Epidermal melanocyte (primary cell): ENCODE measurements around the gene MRPS7.
"Not testable (repeated sequence)": the region's sequence is repeated elsewhere in the genome, so short reads cannot be mapped to it uniquely, and the experiment has no call there.

Source experiments
- DNase-seq: peaks from one replicate; pipeline ENCODE4 v3.0.0; 2011; ENCODE audit warnings: low spot score; ENCODE audit not compliant: insufficient read length

The MRPS7 gene

DNA sequence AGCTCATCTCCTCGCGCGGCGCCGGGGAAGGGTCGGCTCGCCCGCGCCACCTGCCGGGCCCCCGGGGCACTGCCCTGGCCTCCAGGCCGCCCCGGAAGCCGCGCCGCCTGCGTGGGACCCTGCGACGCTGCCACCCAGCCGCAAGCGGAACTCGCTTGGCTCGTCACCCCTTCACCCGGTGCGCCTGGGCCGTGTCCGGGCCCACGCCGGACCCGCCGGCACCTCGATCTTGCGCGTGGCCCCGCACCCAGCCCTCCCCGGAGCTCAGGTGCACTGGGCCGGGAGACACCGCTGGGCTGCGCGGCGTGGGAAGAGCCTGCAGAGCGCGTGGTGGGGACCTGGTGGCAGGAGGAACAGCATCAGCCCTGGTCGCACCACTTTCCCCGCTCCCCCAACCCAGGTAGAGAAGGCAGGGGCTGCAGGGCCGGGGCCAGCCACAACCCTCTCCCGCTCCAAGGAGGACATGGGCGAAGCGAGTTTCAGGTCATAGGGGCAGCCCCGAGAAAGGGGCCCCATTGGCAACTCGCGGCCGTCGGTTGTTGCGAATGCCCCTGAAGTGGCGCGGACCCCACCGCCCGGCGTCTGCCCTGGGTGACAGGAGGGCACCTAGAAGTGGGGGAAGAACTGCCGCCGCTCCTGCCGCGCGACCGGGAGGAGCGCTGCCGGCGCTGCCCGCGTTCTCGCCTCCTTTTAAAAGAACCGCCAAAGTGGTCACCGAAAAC is 9.7 kb downstream of the MRPS7 start:
- peak; percentile 81 for DNase-seq

DNA sequence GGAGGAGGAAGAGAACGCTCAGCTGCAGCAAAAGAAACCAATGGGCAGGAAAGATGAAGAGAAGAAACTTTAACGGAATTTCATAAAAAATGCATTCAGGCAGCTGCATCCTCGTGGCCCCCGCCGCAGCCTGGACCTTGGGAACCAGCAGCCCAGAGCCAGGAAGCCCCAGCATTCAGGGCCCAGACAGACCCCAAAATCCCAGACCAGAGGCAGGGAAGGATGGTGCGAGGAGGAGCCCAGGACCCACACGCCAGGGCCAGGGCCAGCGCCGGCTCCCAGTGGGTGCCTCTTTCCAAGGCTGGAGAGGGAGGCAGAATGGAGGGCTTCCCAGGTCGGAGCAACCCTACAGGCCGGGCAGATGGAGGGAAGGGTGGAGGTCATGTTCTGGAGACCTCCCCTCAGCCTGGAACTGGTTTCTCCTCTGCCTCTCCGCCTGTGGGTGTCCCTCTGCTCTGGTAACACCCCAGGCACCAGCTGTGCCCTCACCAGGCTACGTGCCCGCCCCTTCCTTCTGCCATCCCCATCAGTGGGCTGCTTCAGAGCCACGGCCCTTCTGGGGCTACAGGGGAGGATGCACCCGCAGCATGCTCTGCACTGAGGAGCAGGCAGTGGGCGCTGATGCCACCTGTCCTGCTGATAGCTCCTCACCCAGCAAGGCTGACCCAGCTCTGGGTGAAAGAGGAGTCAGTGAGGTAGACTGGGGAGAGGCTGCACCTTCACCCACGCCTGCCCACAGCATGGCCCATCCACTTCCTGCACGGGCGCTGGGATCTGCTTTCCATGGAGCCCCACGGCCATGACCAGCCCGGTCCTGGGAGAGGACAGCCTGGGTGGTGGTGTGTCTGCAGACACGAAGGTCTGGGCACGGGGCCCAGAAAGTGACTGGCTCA is 10.5 kb downstream of the MRPS7 start:
- DNase-seq, result no peak

DNA sequence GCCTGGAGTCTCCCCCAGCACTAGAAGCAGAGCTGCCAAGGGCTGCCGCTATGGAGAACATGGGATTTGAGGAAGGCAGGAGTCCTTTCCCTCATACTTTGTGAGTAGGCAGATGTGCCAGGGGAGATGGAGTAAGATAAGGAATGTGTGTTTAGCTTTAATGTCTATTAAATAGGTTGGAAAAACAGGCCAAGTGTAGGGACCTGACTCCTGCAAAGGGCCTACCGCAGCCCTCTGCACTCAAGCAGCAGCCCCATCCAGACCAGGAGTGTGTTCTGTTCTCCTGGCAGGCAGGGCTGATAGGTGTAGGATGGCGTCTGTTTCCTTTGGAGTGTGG is 11.1 kb downstream of the MRPS7 start:
- DNase-seq, result no peak

DNA sequence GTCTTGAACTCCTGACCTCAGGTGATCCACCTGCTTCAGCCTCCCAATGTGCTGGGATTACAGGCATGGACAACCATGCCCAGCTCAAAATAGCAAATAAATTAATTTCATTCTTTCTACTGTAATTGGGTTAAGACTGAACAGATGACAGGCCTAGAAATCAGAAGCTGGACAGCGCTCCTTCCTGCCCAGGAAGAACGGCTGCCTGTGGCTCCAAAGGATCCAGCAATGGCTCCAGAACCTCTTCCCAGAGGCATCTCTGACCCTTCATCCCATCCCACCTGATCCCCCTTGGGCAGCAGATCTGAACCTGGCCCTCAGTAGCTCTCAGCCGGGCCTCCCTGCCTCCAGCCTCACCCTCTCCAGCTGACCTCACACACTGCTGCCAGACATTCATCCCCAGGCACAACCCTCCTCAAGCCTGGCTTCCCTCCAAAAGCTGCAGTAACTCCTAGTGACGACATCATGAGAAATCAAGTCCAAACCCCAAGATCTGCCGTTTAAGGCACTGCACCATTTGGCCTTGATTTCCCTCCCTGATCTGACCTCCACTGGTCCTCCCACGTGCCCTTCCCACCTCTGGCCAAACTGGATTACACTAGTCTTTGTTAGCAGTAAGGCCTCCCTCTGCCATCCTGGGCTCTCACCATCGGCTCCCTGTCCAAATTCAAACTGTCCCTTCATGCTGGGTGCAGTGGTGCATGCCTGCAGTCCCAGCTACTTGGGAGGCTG is 12.5 kb downstream of the MRPS7 start:
- DNase-seq, result no peak

DNA sequence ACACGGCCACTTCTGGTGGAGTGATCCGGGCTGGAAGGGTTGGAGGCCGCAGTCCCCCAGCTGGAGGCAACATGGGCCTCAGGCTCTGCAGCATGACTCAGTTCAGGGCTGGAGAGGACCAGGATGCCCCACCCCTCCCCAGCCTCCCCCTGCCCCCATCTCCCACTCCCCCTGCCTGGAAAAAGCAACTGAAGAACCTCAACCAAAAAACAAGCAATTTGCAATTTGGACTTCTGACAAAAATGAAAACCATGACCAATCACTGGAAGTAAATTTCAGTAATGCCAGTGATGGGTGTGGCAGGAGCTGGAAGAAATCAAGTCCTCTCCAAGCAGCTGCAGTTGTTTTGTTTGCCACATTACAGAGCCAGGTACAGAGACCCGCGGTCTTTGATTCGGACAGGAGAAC is 16.0 kb downstream of the MRPS7 start:
- DNase-seq, result no peak

DNA sequence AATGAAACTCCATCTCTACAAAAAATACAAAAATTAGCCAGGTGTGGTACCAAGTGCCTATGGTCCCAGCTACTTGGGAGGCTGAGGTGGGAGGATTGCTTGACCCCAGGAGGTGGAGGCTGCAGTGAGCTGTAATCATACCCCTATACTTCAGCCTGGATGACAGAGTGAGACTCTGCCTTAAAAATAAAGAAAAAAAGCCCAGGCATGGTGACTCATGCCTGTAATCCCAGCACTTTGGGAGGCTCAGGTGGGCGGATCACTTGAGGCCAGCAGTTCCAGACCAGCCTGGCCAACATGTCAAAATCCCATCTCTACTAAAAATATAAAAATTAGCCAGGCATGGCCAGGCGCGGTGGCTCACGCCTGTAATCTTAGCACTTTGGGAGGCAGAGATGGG is 18.5 kb downstream of the MRPS7 start:
- DNase-seq, result not testable (repeated sequence)

DNA sequence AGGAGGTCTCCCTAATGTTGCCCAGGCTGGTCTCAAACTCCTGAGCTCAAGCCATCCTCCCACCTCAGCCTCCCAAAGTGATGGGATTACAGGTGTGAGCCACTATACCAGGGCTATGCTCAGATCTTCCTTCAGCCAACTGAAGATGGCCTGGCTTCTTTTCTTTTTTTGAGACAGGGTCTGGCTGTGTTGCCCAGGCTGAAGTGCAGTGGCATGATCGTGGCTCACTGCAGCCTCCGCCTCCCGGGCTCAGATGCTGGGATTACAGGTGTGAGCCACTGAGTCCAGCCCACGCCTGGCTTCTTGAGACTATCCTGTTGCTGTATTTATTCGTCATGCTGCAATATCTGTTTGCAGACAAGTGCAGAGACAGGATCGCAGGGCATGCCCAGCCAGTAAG is 23.4 kb downstream of the MRPS7 start:
- no peak for DNase-seq

DNA sequence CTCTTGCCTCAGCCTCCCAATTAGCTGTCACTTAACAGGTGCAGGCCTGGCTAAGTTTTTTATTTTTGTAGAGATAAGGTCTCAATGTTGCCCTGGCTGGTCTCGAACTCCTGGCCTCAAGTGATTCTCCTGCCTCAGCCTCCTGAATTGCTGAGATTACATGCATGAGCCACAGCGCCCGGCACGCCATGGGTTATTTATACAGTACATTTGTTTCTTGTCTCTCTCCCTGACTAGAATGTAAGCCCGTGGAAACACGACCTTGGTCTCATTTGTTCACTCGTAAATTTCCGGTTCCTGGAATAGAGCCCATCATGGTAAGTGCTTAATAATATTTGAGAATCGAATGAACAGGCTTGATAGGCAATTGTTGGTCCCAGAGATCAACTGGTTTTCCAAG is 25.5 kb downstream of the MRPS7 start:
- DNase-seq, result no peak

DNA sequence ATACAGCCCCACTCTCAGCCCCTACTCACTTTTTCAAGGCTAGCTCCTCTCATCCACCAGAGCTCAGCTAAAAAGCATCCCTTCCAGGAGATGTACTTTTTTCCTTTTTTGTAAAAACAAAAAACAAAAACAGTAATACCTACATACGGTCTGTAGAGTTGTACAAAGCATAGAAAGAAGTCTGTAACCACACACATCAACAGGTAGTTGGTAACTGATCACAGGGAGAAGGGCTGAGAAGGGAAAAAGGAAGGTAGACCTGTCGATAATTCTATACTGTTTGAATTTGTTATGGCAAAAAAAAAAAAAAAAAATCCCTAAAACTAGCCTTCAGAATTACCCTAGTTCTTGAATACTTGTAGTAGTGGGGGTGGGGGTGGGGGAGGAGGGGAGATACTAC is 26.7 kb downstream of the MRPS7 start:
- DNase-seq, result no peak

DNA sequence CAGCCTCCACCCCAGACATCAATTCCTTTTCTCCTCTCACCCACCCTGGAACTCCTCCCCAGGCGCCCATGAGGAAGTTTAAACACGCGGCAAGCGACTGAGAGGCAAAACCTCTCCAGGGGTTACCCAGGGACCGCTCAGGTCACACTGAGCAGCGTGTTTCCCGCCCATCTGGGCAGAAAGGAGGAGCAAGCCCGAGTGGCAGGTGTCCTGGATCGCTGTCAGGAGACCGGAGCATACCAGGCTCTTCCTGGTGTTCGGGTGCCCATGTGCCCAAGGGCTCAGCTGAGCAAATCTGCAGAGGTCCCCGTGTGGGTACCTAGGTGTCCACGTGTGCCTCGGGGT is 27.1 kb downstream of the MRPS7 start:
- DNase-seq, result no peak

DNA sequence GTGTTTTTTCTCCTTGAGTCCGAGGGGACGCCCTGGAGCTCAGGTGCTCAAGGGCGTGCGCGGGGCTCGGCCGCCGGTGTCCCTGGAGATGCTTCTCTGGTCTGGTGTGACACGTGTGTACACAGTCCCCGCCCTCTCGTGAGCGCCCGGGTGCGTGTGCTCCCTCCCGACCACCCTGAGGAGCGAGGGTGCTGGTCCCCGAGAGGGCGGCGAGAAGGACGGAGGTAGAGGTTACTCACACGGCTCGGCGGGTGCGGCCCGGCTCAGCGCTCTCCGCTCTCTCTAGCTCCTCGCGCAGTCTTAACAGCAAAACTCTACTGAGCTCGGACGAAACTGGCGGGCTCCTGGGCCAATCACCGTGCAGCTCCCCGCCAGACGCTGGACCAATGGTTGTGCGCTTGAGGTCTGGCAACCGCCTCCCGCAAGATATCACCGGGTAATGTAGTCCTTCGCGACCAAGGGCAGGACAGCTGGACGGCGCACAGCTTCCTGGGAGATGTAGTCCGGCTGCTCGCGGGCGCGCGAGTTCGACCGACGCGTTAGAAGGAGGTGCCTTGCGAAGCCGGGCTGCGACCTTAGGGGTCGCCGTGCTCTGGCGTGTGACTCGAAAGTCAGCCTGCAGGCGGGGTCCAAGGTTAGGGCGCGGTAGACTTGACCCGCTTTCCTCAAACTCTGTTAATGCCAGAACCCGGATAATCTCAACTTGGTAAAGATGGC is 27.6 kb downstream of the MRPS7 start, which contains the start of gene SLC25A19:
SLC25A19 (minus strand) TSS at position 319 of the 717 bp plus-strand sequence. CDS start 2,669 bp downstream, outside the sequence.
- peak; percentile 99 for DNase-seq

DNA sequence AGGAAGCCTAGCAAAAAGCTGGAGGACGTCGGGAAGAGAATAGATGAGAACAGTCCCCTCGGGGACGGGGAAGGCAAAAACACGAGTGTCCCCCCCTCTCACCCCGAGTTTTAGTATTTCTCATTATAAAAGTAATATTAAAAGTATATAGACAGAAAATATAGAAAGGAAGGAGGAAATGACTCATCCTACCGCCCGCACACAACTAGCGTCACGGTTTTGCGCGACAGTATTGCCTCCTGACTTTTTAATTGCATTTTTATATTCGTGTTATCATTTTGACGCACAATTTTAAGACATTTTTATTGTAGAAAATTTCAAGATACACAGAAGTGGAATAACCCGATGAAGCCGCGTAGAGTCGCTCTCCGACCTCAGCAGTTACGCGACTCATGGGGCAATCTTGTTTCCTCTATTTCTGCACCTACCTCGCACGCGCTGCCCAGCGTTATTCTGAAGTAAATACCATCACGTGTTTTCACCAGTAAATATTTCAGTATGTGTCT is 28.2 kb downstream of the MRPS7 start:
- no peak for DNase-seq

DNA sequence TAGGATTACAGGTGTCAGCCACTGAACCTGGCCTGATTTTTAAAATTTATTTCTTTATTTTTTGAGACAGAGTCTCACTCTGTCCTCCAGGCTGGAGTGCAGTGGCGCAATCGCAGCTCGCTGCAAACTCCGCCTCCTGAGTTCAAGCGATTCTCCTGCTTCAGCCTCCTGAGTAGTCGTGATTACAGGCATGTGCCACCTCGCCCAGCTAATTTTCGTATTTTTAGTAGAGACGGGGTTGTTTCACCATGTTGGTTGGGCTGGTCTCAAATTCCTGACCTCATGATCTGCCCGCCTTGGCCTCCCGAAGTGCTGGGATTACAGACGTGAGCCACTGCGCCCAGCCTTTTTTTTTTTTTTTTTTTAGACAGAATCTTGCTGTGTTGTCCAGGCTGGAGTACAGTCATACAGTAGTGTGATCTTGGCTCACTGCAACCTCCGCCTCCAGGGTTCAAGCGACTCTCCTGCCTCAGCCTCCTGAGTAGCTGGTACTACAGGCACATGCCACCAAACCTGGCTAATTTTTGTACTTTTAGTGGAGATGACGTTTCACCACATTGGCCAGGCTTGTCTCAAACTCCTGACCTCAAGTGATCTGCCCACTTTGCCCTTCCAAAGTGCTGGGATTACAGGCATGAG is 31.2 kb downstream of the MRPS7 start:
- DNase-seq, result not testable (repeated sequence)

DNA sequence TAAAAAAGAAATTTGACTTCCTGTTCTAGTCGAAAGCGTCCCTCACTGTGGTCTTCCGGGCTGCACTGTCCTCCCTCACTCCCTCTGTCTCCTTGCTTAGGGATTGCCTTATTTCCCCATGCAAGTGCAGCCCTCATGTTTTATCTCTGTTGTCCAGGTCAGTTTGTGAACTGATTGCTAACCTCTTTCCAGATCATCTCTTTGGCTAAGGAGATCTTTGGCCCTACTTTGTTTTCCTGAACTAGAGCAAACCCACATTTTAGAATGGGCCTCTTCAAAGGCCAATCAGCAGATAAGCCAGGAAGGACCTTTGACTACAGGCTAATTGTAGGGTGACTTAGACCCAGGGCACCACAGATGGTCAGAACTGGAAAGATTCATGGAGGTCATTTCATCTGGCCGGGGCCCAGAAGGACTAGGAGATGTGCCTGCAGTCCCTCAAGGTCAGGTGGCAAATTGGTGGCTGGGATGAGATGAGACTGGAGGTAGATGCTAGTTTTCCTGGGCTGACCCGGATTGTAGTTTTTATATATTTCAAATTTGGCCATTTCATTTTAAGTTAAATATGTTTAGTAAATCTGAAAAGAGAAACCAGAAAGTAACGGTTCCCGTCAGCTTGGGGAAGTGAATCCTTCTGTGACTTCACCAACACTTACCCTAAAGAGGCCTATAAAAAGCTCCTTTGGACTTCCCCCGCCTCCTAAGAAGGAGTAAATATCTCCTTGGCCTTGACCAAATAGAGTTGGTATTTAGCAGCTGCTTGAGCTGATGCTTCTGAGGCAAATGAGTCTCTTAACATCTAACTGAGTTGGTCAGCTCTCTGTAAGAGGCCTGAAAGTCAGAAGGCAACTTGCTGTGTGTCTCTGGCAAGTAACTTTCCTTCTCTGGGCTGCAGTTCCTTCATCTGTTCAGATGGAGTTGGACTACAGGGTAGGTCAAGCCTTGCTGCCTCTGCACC is 33.8 kb downstream of the MRPS7 start:
- DNase-seq, result no peak

DNA sequence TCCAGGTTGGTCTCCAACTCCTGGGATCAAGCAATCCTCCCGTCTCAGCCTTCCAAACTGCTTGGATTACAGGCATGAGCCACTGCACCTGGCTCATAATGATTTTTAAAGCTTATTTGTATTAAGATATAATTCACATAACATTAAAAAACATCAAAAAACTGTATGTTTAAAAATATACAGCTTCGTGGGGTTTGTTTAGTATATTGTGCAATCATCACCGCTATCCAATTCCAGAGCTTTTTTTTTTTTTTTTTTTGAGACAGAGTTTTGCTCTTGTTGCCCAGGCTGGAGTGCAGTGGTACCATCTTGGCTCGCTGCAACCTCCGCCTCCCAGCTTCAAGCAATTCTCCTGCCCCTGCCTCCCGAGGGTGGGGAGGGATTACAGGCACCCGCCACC is 38.6 kb downstream of the MRPS7 start:
- DNase-seq, result no peak

DNA sequence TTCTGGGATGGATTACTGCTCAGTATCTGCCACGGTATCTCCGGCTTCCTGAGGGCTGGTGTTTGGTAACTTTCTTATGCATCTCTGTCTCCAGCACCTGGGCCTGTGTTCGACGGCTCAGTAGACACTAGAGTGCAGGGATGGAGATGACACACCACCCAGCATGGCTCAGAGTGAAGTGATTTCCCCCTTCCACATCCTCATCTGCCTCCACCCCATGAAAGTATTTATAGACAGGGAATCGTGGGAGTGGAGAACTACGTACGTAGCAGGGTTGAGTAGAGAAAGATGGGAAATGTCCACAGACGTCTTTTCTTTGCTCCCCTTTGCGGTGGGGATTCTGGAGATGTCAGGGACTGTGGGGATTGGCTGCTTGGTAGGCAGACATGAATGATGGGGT is 39.4 kb downstream of the MRPS7 start:
- no peak for DNase-seq

DNA sequence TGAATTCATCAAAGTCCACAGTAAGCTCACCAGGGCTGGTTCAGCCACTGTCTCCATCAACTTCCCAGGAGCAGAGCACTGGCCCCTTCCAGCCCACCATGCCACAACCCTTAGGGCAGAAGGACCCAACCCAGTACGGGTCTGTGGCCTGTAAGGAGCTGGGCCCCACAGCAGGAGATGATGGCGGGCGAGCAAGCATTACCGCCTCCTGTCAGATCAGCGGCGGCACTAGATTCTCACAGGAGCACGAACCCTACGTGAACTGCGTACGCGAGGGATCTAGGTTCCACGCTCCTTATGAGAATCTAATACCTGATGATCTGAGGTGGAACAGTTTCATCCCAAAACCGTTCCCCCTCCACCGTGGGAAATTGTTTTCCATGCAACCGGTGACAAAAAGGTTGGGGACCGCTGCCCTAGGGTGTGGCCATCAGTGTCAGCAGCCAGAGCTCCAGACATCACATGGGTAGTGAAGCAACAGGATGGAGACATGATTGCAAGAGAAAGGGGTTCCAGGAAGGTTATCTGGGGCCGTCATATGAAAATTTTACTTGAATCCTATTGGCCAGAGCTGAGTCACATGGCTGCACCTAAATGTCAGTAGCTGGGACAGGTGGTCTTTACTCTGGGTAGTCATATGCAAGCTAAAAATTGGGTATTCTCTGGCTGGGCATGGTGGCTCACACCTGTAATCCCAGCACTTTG is 40.0 kb downstream of the MRPS7 start:
- DNase-seq, result no peak

DNA sequence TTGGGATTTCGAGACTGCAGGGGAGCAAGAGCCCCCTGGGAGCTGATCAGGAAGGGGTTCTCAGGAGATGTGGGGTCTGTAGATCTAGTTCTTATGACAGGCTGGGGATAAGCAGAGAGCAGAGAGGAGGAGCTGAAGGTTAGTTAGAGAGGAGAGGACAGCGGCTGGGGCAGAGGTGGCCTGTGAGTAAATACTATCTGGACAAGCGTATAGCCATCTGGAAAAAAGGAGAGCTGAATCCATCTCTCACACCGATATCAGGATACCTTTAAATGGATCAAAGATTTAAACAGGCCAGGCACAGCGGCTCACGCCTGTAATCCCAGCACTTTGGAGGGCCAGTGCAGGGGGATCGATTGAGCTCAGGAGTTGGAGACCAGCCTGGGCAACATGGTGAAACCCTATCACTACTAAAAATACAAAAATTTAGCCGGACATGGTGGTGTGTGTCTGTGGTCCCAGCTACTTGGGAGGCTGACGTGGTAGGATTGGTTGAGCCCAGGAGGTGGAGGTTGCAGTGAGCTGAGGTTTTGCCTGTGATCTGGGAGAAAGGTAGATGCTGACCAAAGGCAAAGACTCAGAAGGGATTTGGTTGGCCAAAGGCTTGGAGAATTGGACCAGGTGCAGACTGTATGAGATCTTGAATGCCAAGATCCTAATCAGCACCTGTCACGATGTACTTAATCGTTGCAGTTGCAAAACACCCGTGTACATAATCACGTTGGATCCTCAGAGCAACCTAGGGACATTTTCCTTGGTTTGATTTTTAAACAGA is 46.5 kb downstream of the MRPS7 start:
- DNase-seq, result no peak
